ENCODE results near the gene ARHGEF7.
A peak's percentile ranks its signal among the peaks of the same experiment; 100 is the strongest.
"Not testable (repeated sequence)": the region's sequence is repeated elsewhere in the genome, so short reads cannot be mapped to it uniquely, and the experiment has no call there.

The ARHGEF7 gene

GRCh38 chr13:111247552-111247951, 132.4 kb downstream of the ARHGEF7 start:
- ATAC-seq (no peak), DNase-seq (ENCODE audit: low spot score in 2 of 2) (no peak)
- Mint-ChIP-seq H3K4me1 (peaks cover 15% of the 10 kb centered on the region), H3K9me3 (no peaks in the 10 kb centered on the region), H3K36me3 (peaks cover 57% of the 10 kb centered on the region), H3K27ac (no peak overlapping the region), H3K4me3 (no peak overlapping the region)

GRCh38 chr13:111248822-111249221, 133.7 kb downstream of the ARHGEF7 start:
- peaks cover 62% of the 10 kb centered on the region for H3K36me3 Mint-ChIP-seq
- no peak for ATAC-seq
- H3K27ac Mint-ChIP-seq, result peak overlapping the region; percentile 21

GRCh38 chr13:111249637-111250360, 134.7 kb downstream of the ARHGEF7 start:
- ATAC-seq, result no peak
- Mint-ChIP-seq H3K4me1 (peaks cover 21% of the 10 kb centered on the region), H3K36me3 (peaks cover 57% of the 10 kb centered on the region), H3K27ac (peak overlapping the region; percentile 20), H3K4me3 (no peak overlapping the region), H3K9me3 (no peaks in the 10 kb centered on the region)
- no peak for DNase-seq (ENCODE audit: low spot score in 2 of 2)

More at GRCh38 chr13:111248822-111249221, 133.7 kb downstream of the ARHGEF7 start:
- H3K4me3 Mint-ChIP-seq, result no peak overlapping the region
- H3K4me1 Mint-ChIP-seq, result peaks cover 20% of the 10 kb centered on the region
- DNase-seq (ENCODE audit: low spot score in 2 of 2), result no peak
- no peaks in the 10 kb centered on the region for H3K9me3 Mint-ChIP-seq

- DNase-seq (ENCODE audit: low spot score in 2 of 2) (no peak), ATAC-seq (no peak)
- H3K4me3 Mint-ChIP-seq, result no peak overlapping the region
- peaks cover 44% of the 10 kb centered on the region for H3K36me3 Mint-ChIP-seq
- peak overlapping the region; percentile 27 for H3K27ac Mint-ChIP-seq
- H3K4me1 Mint-ChIP-seq, result peaks cover 27% of the 10 kb centered on the region
- H3K9me3 Mint-ChIP-seq, result no peaks in the 10 kb centered on the region
Measured at GRCh38 chr13:111251646-111252445, 136.7 kb downstream of the ARHGEF7 start.

- ATAC-seq (no peak), DNase-seq (ENCODE audit: low spot score in 2 of 2) (peak in 1 of 2 donors; percentile 8)
- Mint-ChIP-seq H3K4me1 (peaks cover 32% of the 10 kb centered on the region), H3K9me3 (peaks cover 3% of the 10 kb centered on the region), H3K27ac (peak overlapping the region; percentile 27), H3K4me3 (no peak overlapping the region), H3K36me3 (peaks cover 35% of the 10 kb centered on the region)
Measured at GRCh38 chr13:111252446-111253364, 137.6 kb downstream of the ARHGEF7 start.

GRCh38 chr13:111253365-111253872, 138.3 kb downstream of the ARHGEF7 start:
- Mint-ChIP-seq H3K4me1 (peaks cover 32% of the 10 kb centered on the region), H3K9me3 (peaks cover 3% of the 10 kb centered on the region), H3K4me3 (no peak overlapping the region), H3K36me3 (peaks cover 28% of the 10 kb centered on the region), H3K27ac (no peak overlapping the region)
- ATAC-seq (no peak), DNase-seq (ENCODE audit: low spot score in 2 of 2) (peak in 1 of 2 donors; percentile 6)

GRCh38 chr13:111255228-111255790, 140.2 kb downstream of the ARHGEF7 start:
- Mint-ChIP-seq H3K4me1 (peaks cover 37% of the 10 kb centered on the region), H3K27ac (no peak overlapping the region), H3K9me3 (peaks cover 7% of the 10 kb centered on the region), H3K36me3 (peaks cover 21% of the 10 kb centered on the region), H3K4me3 (no peak overlapping the region)
- DNase-seq (ENCODE audit: low spot score in 2 of 2) (peak in 1 of 2 donors; percentile 15), ATAC-seq (no peak)

GRCh38 chr13:111256458-111256857, 141.3 kb downstream of the ARHGEF7 start:
- DNase-seq (ENCODE audit: low spot score in 2 of 2) (no peak), ATAC-seq (no peak)
- Mint-ChIP-seq H3K36me3 (peaks cover 21% of the 10 kb centered on the region), H3K27ac (no peak overlapping the region), H3K4me3 (no peak overlapping the region), H3K4me1 (peaks cover 37% of the 10 kb centered on the region), H3K9me3 (peaks cover 9% of the 10 kb centered on the region)

- DNase-seq (ENCODE audit: low spot score in 2 of 2) (no peak), ATAC-seq (no peak)
- Mint-ChIP-seq H3K36me3 (peaks cover 21% of the 10 kb centered on the region), H3K4me1 (peaks cover 32% of the 10 kb centered on the region), H3K27ac (peak overlapping the region; percentile 24), H3K9me3 (peaks cover 9% of the 10 kb centered on the region), H3K4me3 (no peak overlapping the region)
Measured at GRCh38 chr13:111256946-111257345, 141.8 kb downstream of the ARHGEF7 start.

GRCh38 chr13:111257899-111258298, 142.8 kb downstream of the ARHGEF7 start:
- DNase-seq (ENCODE audit: low spot score in 2 of 2), result peak in 1 of 2 donors; percentile 17
- H3K27ac Mint-ChIP-seq, H3K9me3 Mint-ChIP-seq, ATAC-seq, H3K4me3 Mint-ChIP-seq: not testable (repeated sequence)
- Mint-ChIP-seq H3K36me3 (peaks cover 30% of the 10 kb centered on the region), H3K4me1 (peaks cover 37% of the 10 kb centered on the region)

GRCh38 chr13:111258637-111259036, 143.5 kb downstream of the ARHGEF7 start:
- Mint-ChIP-seq H3K4me3 (no peak overlapping the region), H3K9me3 (peaks cover 9% of the 10 kb centered on the region), H3K27ac (no peak overlapping the region), H3K36me3 (peaks cover 22% of the 10 kb centered on the region), H3K4me1 (peaks cover 38% of the 10 kb centered on the region)
- peak in 1 of 2 donors; percentile 13 for DNase-seq (ENCODE audit: low spot score in 2 of 2)
- no peak for ATAC-seq

- DNase-seq (ENCODE audit: low spot score in 2 of 2) (peak in 1 of 2 donors; percentile 10), ATAC-seq (no peak)
- Mint-ChIP-seq H3K36me3 (peaks cover 19% of the 10 kb centered on the region), H3K9me3 (peaks cover 9% of the 10 kb centered on the region), H3K27ac (no peak overlapping the region), H3K4me1 (peaks cover 37% of the 10 kb centered on the region), H3K4me3 (no peak overlapping the region)
Measured at GRCh38 chr13:111259058-111259457, 143.9 kb downstream of the ARHGEF7 start.

- Mint-ChIP-seq H3K36me3 (peaks cover 29% of the 10 kb centered on the region), H3K4me1 (peaks cover 46% of the 10 kb centered on the region), H3K9me3 (peaks cover 9% of the 10 kb centered on the region), H3K4me3 (no peak overlapping the region), H3K27ac (no peak overlapping the region)
- ATAC-seq (no peak), DNase-seq (ENCODE audit: low spot score in 2 of 2) (no peak)
Measured at GRCh38 chr13:111261326-111261725, 146.2 kb downstream of the ARHGEF7 start.

GRCh38 chr13:111262281-111262680, 147.2 kb downstream of the ARHGEF7 start:
- Mint-ChIP-seq H3K27ac (peak overlapping the region; percentile 16), H3K36me3 (peaks cover 38% of the 10 kb centered on the region), H3K4me3 (no peak overlapping the region), H3K9me3 (peaks cover 7% of the 10 kb centered on the region), H3K4me1 (peaks cover 43% of the 10 kb centered on the region)
- DNase-seq (ENCODE audit: low spot score in 2 of 2) (no peak), ATAC-seq (no peak)
